HepG2 (cell line): ENCODE data around the gene KIAA0232. TPM values are rescaled to one million over a fixed set of nuclear protein-coding genes. Genes with fewer than 3 reads are reported as not detected.
A peak's percentile ranks its signal among the peaks of the same experiment; 100 is the strongest.

Experiments used
- CHD2 ChIP-seq: IDR thresholded peaks from 2 replicates; pipeline ENCODE4 v1.6.1; 2011; ENCODE audit warnings: low read depth, low read length, improper control_type of control experiment
- FOXK2 ChIP-seq: fragments of 450-650 bp; IDR thresholded peaks from 2 replicates; pipeline ENCODE4 v1.6.1; 2016
- MTF1 ChIP-seq: sonication (generic); formaldehyde crosslinking; IDR thresholded peaks from 2 replicates; pipeline ENCODE4 v1.5.0; 2020; ENCODE audit warnings: missing genetic modification reagents
- NFKBIZ ChIP-seq: IDR thresholded peaks from 2 replicates; pipeline ENCODE4 v1.6.1; 2018; ENCODE audit warnings: missing genetic modification reagents, missing compliant biosample characterization
- POLR2A ChIP-seq, 2 experiments: IDR thresholded peaks; 2 replicates each; pipeline ENCODE4 v1.6.1; 2011; ENCODE audit warnings: low read depth in 2 of 2, low read length in 2 of 2, mild to moderate bottlenecking in 1 of 2, moderate library complexity in 1 of 2; ENCODE audit not compliant: insufficient read depth in 1 of 2
- TEAD3 ChIP-seq: optimal IDR thresholded peaks from 2 replicates; pipeline ENCODE3; 2016; ENCODE audit warnings: borderline replicate concordance
- ZBTB21 ChIP-seq: sonication (generic); formaldehyde crosslinking; IDR thresholded peaks from 2 replicates; pipeline ENCODE4 v1.4.0; 2020; ENCODE audit warnings: missing genetic modification reagents
- ZBTB26 ChIP-seq: IDR thresholded peaks from 2 replicates; pipeline ENCODE4 v1.6.1; 2016; ENCODE audit warnings: missing compliant biosample characterization, missing genetic modification reagents, borderline replicate concordance
- ZMYM3 ChIP-seq: sonication (generic); formaldehyde crosslinking; IDR thresholded peaks from 2 replicates; pipeline ENCODE4 v1.5.1; 2020; ENCODE audit warnings: mild to moderate bottlenecking, missing genetic modification reagents
- ZNF264 ChIP-seq: sonication (generic); formaldehyde crosslinking; IDR thresholded peaks from 2 replicates; pipeline ENCODE4 v1.4.0; 2020; ENCODE audit warnings: missing genetic modification reagents
- ZNF333 ChIP-seq: sonication (generic); formaldehyde crosslinking; IDR thresholded peaks from 2 replicates; pipeline ENCODE4 v1.4.0; 2020; ENCODE audit warnings: mild to moderate bottlenecking, missing genetic modification reagents, borderline replicate concordance
- ZNF512 ChIP-seq: sonication (generic); formaldehyde crosslinking; IDR thresholded peaks from 2 replicates; pipeline ENCODE4 v1.4.0; 2020; ENCODE audit warnings: mild to moderate bottlenecking, missing genetic modification reagents
- ZNF574 ChIP-seq: sonication (generic); formaldehyde crosslinking; IDR thresholded peaks from 2 replicates; pipeline ENCODE4 v1.4.0; 2020; ENCODE audit warnings: missing genetic modification reagents
- ZNF710 ChIP-seq: sonication (generic); formaldehyde crosslinking; IDR thresholded peaks from 2 replicates; pipeline ENCODE4 v1.5.0; 2020; ENCODE audit warnings: mild to moderate bottlenecking, missing genetic modification reagents, borderline replicate concordance
- ZNF766 ChIP-seq: sonication (generic); formaldehyde crosslinking; IDR thresholded peaks from 2 replicates; pipeline ENCODE4 v1.5.0; 2020; ENCODE audit warnings: missing genetic modification reagents, borderline replicate concordance
- ZNF775 ChIP-seq: sonication (generic); formaldehyde crosslinking; IDR thresholded peaks from 2 replicates; pipeline ENCODE4 v1.4.0; 2020; ENCODE audit warnings: missing genetic modification reagents, mild to moderate bottlenecking, moderate library complexity, borderline replicate concordance
- polyA plus RNA-seq, 8 experiments: library from polyadenylated mRNA; depleted of rRNA in 3 of 8; stranded (reverse) in 7 of 8; unstranded in 1 of 8; fragments of >200 nt; fragmentation: Illumina TruSeq in 4 of 8; extraction: Trizol in 4 of 8; gene quantifications; 2 replicates each; pipeline versions ENCODE4 v1.2.1 to v1.2.3, GENCODE V29; 2011 to 2016; ENCODE audit warnings: low read depth in 4 of 8, missing spikeins in 1 of 8, mixed read lengths in 1 of 8; ENCODE audit not compliant: insufficient read depth in 1 of 8
- total RNA-seq, 5 experiments: library from RNA; depleted of rRNA; stranded (reverse); fragments of >200 nt; fragmentation: Illumina TruSeq; extraction: Trizol; gene quantifications; 2 replicates each; pipeline ENCODE4 v1.2.3, GENCODE V29; 2016; ENCODE audit warnings: low read depth in 1 of 5
- TF ChIP-seq, protein P1 (sequence below): sonication (generic); formaldehyde crosslinking; IDR thresholded peaks from 2 replicates; pipeline ENCODE4 v1.8.1; 2023; ENCODE audit warnings: mild to moderate bottlenecking, missing genetic modification reagents
- TF ChIP-seq, protein P2 (sequence below): sonication (generic); formaldehyde crosslinking; IDR thresholded peaks from 2 replicates; pipeline ENCODE4 v1.5.1; 2020; ENCODE audit warnings: missing genetic modification reagents, mild to moderate bottlenecking, borderline replicate concordance
- TF ChIP-seq, protein P3 (sequence below): sonication (generic); formaldehyde crosslinking; IDR thresholded peaks from 2 replicates; pipeline ENCODE4 v1.5.0; 2020; ENCODE audit warnings: missing genetic modification reagents

The KIAA0232 gene
- total and polyA plus RNA-seq, 2 of the 13 experiments (the other 11 are each of a cell fraction or from before 2014, with no cell fraction given), result 7.8 to 17.1 TPM

GRCh38 chr4:6733358-6734164, 49.0 kb upstream of the KIAA0232 start (continued):
- peak; percentile 73; the same call in 1 of the 2 replicates for TF ChIP-seq ZMYM3 (CRISPR knock-in tag)
- no peak for TF ChIP-seq ZNF710
- TF ChIP-seq ZBTB21, result no peak; the same call in 1 of the 2 replicates
- TF ChIP-seq, protein P1, sequence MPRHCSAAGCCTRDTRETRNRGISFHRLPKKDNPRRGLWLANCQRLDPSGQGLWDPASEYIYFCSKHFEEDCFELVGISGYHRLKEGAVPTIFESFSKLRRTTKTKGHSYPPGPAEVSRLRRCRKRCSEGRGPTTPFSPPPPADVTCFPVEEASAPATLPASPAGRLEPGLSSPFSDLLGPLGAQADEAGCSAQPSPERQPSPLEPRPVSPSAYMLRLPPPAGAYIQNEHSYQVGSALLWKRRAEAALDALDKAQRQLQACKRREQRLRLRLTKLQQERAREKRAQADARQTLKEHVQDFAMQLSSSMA (CRISPR knock-in tag), result no peak
- peak; percentile 85 for TF ChIP-seq FOXK2
- TF ChIP-seq ZNF766 (CRISPR knock-in tag), result no peak
- TF ChIP-seq ZNF775 (CRISPR knock-in tag), result peak; percentile 95; the same call in 1 of the 2 replicates
- no peak for TF ChIP-seq MTF1 (CRISPR knock-in tag)
- TF ChIP-seq ZBTB26 (CRISPR knock-in tag), result no peak
- no peak for TF ChIP-seq CHD2
- no peak; the same call in 1 of the 2 replicates for TF ChIP-seq ZNF264 (CRISPR knock-in tag)
- TF ChIP-seq, protein P2, sequence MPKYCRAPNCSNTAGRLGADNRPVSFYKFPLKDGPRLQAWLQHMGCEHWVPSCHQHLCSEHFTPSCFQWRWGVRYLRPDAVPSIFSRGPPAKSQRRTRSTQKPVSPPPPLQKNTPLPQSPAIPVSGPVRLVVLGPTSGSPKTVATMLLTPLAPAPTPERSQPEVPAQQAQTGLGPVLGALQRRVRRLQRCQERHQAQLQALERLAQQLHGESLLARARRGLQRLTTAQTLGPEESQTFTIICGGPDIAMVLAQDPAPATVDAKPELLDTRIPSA (CRISPR knock-in tag), result no peak
- TF ChIP-seq, protein P3, sequence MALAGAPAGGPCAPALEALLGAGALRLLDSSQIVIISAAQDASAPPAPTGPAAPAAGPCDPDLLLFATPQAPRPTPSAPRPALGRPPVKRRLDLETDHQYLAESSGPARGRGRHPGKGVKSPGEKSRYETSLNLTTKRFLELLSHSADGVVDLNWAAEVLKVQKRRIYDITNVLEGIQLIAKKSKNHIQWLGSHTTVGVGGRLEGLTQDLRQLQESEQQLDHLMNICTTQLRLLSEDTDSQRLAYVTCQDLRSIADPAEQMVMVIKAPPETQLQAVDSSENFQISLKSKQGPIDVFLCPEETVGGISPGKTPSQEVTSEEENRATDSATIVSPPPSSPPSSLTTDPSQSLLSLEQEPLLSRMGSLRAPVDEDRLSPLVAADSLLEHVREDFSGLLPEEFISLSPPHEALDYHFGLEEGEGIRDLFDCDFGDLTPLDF (CRISPR knock-in tag), result peak; percentile 88
- peak; percentile 73 for TF ChIP-seq TEAD3 (CRISPR knock-in tag)
- peak; percentile 62 for TF ChIP-seq ZNF574 (CRISPR knock-in tag)
- no peak for TF ChIP-seq ZNF512
- TF ChIP-seq NFKBIZ (CRISPR knock-in tag), result no peak
- 0 out of 4 replicates have a peak, but pooled peaks of 1 of the 2 experiments have one; percentile 44 for TF ChIP-seq POLR2A (IDR thresholded peaks at IDR 0.05; ENCODE audit: insufficient read depth in 1 of 2, low read depth in 2 of 2, low read length in 2 of 2)
- no peak for TF ChIP-seq ZNF333 (CRISPR knock-in tag)
